ENCODE measurements around the gene ZC3H7A.

The ZC3H7A gene

DNA sequence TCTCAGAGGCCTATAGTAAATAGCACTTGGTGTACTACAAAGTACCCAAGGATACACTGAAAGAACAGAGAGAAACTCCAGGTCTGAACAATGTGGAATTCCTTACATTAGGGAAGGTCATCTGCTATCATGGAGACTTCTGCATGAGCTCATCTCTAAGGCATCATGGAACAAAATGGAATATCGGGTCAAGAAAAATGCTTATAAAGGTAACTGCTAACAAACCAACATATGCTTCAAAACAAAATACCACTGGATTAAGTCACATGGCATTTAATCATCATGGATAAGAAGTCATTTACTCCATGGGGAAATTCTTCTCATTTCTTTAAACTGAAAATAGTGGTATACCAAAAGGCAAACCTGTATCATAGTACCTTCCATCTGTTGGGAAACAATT is 88.6 kb downstream of the ZC3H7A start:
- no peak for DNase-seq (ENCODE audit: low read depth in 3 of 3, low spot score in 1 of 3)

DNA sequence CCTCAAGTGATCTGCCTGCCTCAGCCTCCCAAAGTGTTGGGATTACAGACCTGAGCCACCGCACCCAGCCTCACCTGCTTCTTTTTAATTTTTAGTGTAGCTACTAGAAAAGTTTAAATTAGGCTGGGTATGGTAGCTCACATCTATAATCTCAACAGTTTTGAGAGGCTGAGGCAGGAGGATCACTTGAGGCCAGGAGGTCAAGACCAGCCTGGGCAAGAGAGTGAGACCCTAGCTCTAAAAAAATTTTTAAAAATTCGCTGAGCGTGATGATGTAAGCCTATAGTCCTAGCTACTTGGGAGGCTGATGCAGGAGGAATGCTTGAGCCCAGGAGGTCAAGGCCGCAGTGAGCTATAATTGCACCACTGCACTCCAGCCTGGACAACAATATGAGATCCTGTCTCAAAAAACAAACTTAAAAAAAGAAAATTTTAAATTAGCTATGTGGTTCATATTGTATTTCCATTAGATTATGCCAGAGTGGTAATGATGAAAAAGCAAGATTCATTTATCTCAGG is 89.3 kb downstream of the ZC3H7A start:
- DNase-seq (ENCODE audit: low read depth in 3 of 3, low spot score in 1 of 3): no peak

- DNase-seq (ENCODE audit: low read depth in 3 of 3, low spot score in 1 of 3): no peak
These were observed 90.8 kb downstream of the ZC3H7A start for GRCh38 chr16:11706180-11706742.

- no peak for DNase-seq (ENCODE audit: low read depth in 3 of 3, low spot score in 1 of 3)
These were observed 91.6 kb downstream of the ZC3H7A start for GRCh38 chr16:11705311-11706025.
